Measurements from ENCODE around the gene DDB1. TPM values are rescaled to one million over a fixed set of nuclear protein-coding genes. Genes with fewer than 3 reads are reported as not detected.

Gene DDB1
- total and polyA plus RNA-seq, 2 of the 13 experiments (the other 11 are each of a cell fraction or from before 2014, with no cell fraction given): 217 to 266 TPM

GRCh38 chr11:61258546-61258945 lies 74.4 kb downstream of the DDB1 start:
- POLR2A ChIA-PET: no interaction called here
- FAIRE-seq (no peak), ATAC-seq (no peak), DNase-seq (ENCODE audit: low spot score) (no peak)
- TF ChIP-seq SETDB1 (CRISPR knock-in tag; IDR thresholded peaks at IDR 0.05; ENCODE audit: borderline replicate concordance) (no peak), SSRP1 (CRISPR knock-in tag; IDR thresholded peaks at IDR 0.05) (no peak), ZNF703 (CRISPR knock-in tag; IDR thresholded peaks at IDR 0.05; ENCODE audit: borderline replicate concordance) (no peak), ZBTB26 (CRISPR knock-in tag; IDR thresholded peaks at IDR 0.05; ENCODE audit: borderline replicate concordance) (no peak), AGO2 (optimal IDR thresholded peaks at IDR 0.05; ENCODE audit: low read depth, low read length) (peak; percentile 82), IRF2 (CRISPR knock-in tag; IDR thresholded peaks at IDR 0.05) (no peak), RBM22 (optimal IDR thresholded peaks at IDR 0.05; ENCODE audit: low read length) (no peak), AGO1 (IDR thresholded peaks at IDR 0.05; ENCODE audit: low read depth, low read length, poor library complexity, severe bottlenecking) (no peak), POLR2AphosphoS5 (IDR thresholded peaks at IDR 0.05; ENCODE audit: low read depth, low read length) (0 out of 2 replicates have a peak, but pooled peaks have one; percentile 13), CHCHD3 (CRISPR knock-in tag; IDR thresholded peaks at IDR 0.05) (no peak), HHEX (CRISPR knock-in tag; IDR thresholded peaks at IDR 0.05) (no peak), MAF1 (CRISPR knock-in tag; IDR thresholded peaks at IDR 0.05; ENCODE audit: borderline replicate concordance) (no peak), ZNF121 (CRISPR knock-in tag; IDR thresholded peaks at IDR 0.05) (no peak), ZNF282 (IDR thresholded peaks at IDR 0.05; ENCODE audit: partially characterized antibody) (no peak), GABPA (IDR thresholded peaks at IDR 0.05; ENCODE audit: low read depth, low read length) (no peak), GABPA (CRISPR knock-in tag; IDR thresholded peaks at IDR 0.05; ENCODE audit: low read depth) (no peak), ZNF790 (CRISPR knock-in tag; IDR thresholded peaks at IDR 0.05; ENCODE audit: borderline replicate concordance) (no peak), ZNF510 (CRISPR knock-in tag; IDR thresholded peaks at IDR 0.05; ENCODE audit: low read depth) (no peak)
- TF ChIP-seq, protein P1, sequence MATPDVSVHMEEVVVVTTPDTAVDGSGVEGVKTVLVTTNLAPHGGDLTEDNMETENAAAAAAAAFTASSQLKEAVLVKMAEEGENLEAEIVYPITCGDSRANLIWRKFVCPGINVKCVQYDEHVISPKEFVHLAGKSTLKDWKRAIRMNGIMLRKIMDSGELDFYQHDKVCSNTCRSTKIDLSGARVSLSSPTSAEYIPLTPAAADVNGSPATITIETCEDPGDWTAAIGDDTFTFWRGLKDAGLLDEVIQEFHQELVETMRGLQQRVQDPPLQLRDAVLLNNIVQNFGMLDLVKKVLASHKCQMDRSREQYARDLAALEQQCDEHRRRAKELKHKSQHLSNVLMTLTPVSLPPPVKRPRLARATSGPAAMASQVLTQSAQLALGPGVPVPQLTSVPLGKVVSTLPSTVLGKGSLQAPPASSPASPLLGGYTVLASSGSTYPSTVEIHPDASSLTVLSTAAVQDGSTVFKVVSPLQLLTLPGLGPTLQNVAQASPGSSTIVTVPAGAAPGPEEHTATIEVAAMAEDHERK (CRISPR knock-in tag; IDR thresholded peaks at IDR 0.05; ENCODE audit: low read depth): no peak
- peaks cover 5% of the 10 kb centered on the region; the same call in 1 of the 2 replicates for H4K20me1 ChIP-seq (ENCODE audit: insufficient read depth, low read length)
- no peaks in the 10 kb centered on the region for H3K27me3 ChIP-seq (ENCODE audit: control insufficient read depth in 1 of 2, insufficient read depth in 2 of 2, low read length in 2 of 2)
- BruUV-seq (replicated peaks): no TSS peak
- H3K4me1 ChIP-seq (ENCODE audit: insufficient read depth, low read length): peaks cover 8% of the 10 kb centered on the region; the same call in 1 of the 2 replicates
- no peak overlapping the region for H3K9ac ChIP-seq (ENCODE audit: insufficient read depth, low read depth, low read length)
- no peaks in the 10 kb centered on the region for H3K79me2 ChIP-seq (ENCODE audit: insufficient read depth, low read length)
- intact Hi-C loops (cut with micrococcal nuclease; ENCODE audit: unreplicated experiment): loop anchor here (10.0 kb wide), 2 partner anchors 76 to 126 kb away; partner anchors contain the start of genes DDB1 and TKFC
- in situ Hi-C loops (cut with HindIII; ENCODE audit: extremely low pct_ligation_motif_present, low pct_unique_long_range_greater_than_20kb): no loop called here
- H3K9me3 ChIP-seq (ENCODE audit: low read length): no peaks in the 10 kb centered on the region
- H3K27ac ChIP-seq (ENCODE audit: extremely low read length, insufficient read depth, low read length): no peak overlapping the region
- 97% methylated on average over 9 of the region's 9 CpGs for WGBS (ENCODE audit: low lambda C conversion rate)
- no peak overlapping the region for H3K4me3 ChIP-seq (replicated peaks in 1 of 3; ENCODE audit: insufficient read depth in 1 of 3, low read depth in 2 of 3, low read length in 3 of 3)
- CTCF ChIA-PET (ENCODE audit: low intra/inter-chr PET ratio, low total read pairs): no interaction called here
- peaks cover 11 to 46% of the 10 kb centered on the region in 2 experiments for H3K36me3 ChIP-seq (replicated peaks in 1 of 2; ENCODE audit: control insufficient read depth in 1 of 2, insufficient read depth in 2 of 2, low read length in 2 of 2)
- H3K4me2 ChIP-seq (ENCODE audit: low read depth, low read length): no peak overlapping the region
- H2AFZ ChIP-seq (ENCODE audit: low read length): no peak overlapping the region
